Breast epithelium (tissue), 3 donors: ENCODE data around the gene CCSAP.

Experiments used
- POLR2A ChIP-seq: fragments of 450-650 bp; IDR thresholded peaks from one replicate; pipeline ENCODE4 v1.6.1; 2016; ENCODE audit warnings: antibody characterized with exemption, mild to moderate bottlenecking, moderate library complexity
- POLR2AphosphoS5 ChIP-seq, 3 donors: sonication (generic); formaldehyde crosslinking; IDR thresholded peaks; one replicate each; pipeline ENCODE4 v1.6.1; 2017; ENCODE audit warnings: antibody characterized with exemption in 3 of 3
- TF ChIP-seq, protein P1 (sequence below), 3 donors: fragments of 450-650 bp; IDR thresholded peaks; one replicate each; pipeline ENCODE4 v1.5.1; 2016 to 2017; ENCODE audit warnings: antibody characterized with exemption in 3 of 3, mild to moderate bottlenecking in 3 of 3, moderate library complexity in 3 of 3

DNA sequence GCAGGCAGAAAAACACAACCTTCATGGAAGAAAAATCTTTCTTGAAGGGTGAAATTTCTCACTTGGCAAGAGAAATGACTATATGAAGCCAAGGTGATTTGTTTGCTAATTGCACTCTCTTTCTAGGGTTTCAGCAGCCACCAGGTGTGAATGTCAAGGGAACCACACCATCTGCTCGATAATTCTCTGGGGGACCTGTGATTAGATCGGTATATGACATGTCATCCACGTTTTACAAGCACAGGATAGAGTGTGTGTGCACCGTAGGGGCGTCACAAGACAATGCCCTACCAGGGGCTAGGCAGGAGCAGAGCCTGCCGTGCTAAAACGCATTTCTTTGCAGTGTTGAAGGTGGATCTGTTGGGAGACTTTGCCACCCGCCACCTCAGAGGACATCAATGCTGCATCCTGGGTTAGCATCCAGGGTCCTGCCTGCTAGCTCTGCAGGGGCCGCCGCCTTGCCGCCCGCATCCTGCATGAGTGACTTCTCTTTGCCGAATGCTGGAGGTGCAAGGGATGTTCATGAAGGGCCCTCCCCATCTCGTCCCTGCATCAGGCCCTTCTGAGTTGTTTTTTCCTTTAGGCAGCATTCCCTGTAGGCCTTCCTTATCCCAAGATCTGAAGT, 37.8 kb upstream of the CCSAP start:
- TF ChIP-seq, protein P1, sequence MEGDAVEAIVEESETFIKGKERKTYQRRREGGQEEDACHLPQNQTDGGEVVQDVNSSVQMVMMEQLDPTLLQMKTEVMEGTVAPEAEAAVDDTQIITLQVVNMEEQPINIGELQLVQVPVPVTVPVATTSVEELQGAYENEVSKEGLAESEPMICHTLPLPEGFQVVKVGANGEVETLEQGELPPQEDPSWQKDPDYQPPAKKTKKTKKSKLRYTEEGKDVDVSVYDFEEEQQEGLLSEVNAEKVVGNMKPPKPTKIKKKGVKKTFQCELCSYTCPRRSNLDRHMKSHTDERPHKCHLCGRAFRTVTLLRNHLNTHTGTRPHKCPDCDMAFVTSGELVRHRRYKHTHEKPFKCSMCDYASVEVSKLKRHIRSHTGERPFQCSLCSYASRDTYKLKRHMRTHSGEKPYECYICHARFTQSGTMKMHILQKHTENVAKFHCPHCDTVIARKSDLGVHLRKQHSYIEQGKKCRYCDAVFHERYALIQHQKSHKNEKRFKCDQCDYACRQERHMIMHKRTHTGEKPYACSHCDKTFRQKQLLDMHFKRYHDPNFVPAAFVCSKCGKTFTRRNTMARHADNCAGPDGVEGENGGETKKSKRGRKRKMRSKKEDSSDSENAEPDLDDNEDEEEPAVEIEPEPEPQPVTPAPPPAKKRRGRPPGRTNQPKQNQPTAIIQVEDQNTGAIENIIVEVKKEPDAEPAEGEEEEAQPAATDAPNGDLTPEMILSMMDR (IDR thresholded peaks at IDR 0.05): no peak
- no peak for TF ChIP-seq POLR2A
- TF ChIP-seq POLR2AphosphoS5 (IDR thresholded peaks at IDR 0.05): no peak
